Breast epithelium (tissue), 3 donors: Measurements from ENCODE around the gene PIGK.

ENCODE experiments used
- CTCF ChIP-seq, 3 donors: fragments of 450-650 bp; IDR thresholded peaks; one replicate each; pipeline ENCODE4 v1.5.1; 2016 to 2017; ENCODE audit warnings: antibody characterized with exemption in 3 of 3, mild to moderate bottlenecking in 3 of 3, moderate library complexity in 3 of 3
- POLR2A ChIP-seq: fragments of 450-650 bp; IDR thresholded peaks from one replicate; pipeline ENCODE4 v1.6.1; 2016; ENCODE audit warnings: antibody characterized with exemption, mild to moderate bottlenecking, moderate library complexity

- TF ChIP-seq POLR2A: no peak
- no peak for TF ChIP-seq CTCF (IDR thresholded peaks at IDR 0.05)
Observed at GRCh38 chr1:77044133-77044849, 174.9 kb downstream of the PIGK start.
